Muscle layer of colon (tissue), 2 donors: ENCODE results near the gene NCKAP5.

Source experiments
- H3K27ac ChIP-seq: one replicate; pipeline ENCODE4 v1.7.0; 2013; ENCODE audit warnings: low read depth, mild to moderate bottlenecking, low read length, moderate library complexity
- H3K27me3 ChIP-seq, 2 donors: one replicate each; pipeline ENCODE4 v1.7.0; 2013; ENCODE audit warnings: low read length in 2 of 2, mild to moderate bottlenecking in 2 of 2; ENCODE audit not compliant: insufficient read depth in 2 of 2, control insufficient read depth in 1 of 2
- H3K36me3 ChIP-seq: one replicate; pipeline ENCODE4 v1.7.0; 2013; ENCODE audit warnings: mild to moderate bottlenecking, low read length; ENCODE audit not compliant: insufficient read depth
- H3K4me1 ChIP-seq: one replicate; pipeline ENCODE4 v1.7.0; 2013; ENCODE audit warnings: mild to moderate bottlenecking, low read length; ENCODE audit not compliant: insufficient read depth
- H3K4me3 ChIP-seq, 2 donors: one replicate each; pipeline ENCODE4 v1.7.0; 2013; ENCODE audit warnings: low read length in 2 of 2, low read depth in 1 of 2, mild to moderate bottlenecking in 1 of 2, moderate library complexity in 1 of 2
- H3K9ac ChIP-seq: one replicate; pipeline ENCODE4 v1.7.0; 2013; ENCODE audit warnings: low read length
- H3K9me3 ChIP-seq: one replicate; pipeline ENCODE4 v1.7.0; 2013; ENCODE audit warnings: mild to moderate bottlenecking, low read length
- donor health status: abdominal sarcoma.
- donor health status: Adenocarcinoma of cecum.

Gene NCKAP5

GRCh38 chr2:132670496-132671150 lies 897.6 kb downstream of the NCKAP5 start:
- H3K4me3 ChIP-seq, result peak overlapping the region; percentile 51 to 67
- no peak overlapping the region for H3K9ac ChIP-seq
- H3K4me1 ChIP-seq, result peaks cover 8% of the 10 kb centered on the region
- no peaks in the 10 kb centered on the region for H3K36me3 ChIP-seq
- H3K27ac ChIP-seq, result no peak overlapping the region
- no peaks in the 10 kb centered on the region for H3K9me3 ChIP-seq
- H3K27me3 ChIP-seq, result peaks cover 9 to 32% of the 10 kb centered on the region in 2 donors

GRCh38 chr2:132669908-132670495 lies 898.3 kb downstream of the NCKAP5 start, which contains the start of gene LYPD1:
TSS of gene LYPD1 (minus strand) at chr2:132670205. CDS start at chr2:132669932, 273 bp downstream.
- no peaks in the 10 kb centered on the region for H3K36me3 ChIP-seq
- peak within 1 kb of the TSS; percentile 51 to 67 for H3K4me3 ChIP-seq
- no peak within 1 kb of the TSS for H3K9ac ChIP-seq
- H3K27ac ChIP-seq, result no peak within 1 kb of the TSS
- H3K4me1 ChIP-seq, result peaks cover 8% of the 10 kb centered on the region
- H3K27me3 ChIP-seq, result peaks cover 9 to 32% of the 10 kb centered on the region in 2 donors
- H3K9me3 ChIP-seq, result no peaks in the 10 kb centered on the region

GRCh38 chr2:132668987-132669907 lies 899.0 kb downstream of the NCKAP5 start:
- H3K27me3 ChIP-seq, result peaks cover 9 to 32% of the 10 kb centered on the region in 2 donors
- H3K9ac ChIP-seq, result no peak overlapping the region
- H3K4me3 ChIP-seq, result peak overlapping the region in 1 of 2 donors; percentile 51
- no peaks in the 10 kb centered on the region for H3K9me3 ChIP-seq
- no peak overlapping the region for H3K27ac ChIP-seq
- H3K36me3 ChIP-seq, result no peaks in the 10 kb centered on the region
- H3K4me1 ChIP-seq, result peaks cover 8% of the 10 kb centered on the region

- H3K36me3 ChIP-seq, result no peaks in the 10 kb centered on the region
- peaks cover 8% of the 10 kb centered on the region for H3K4me1 ChIP-seq
- H3K9ac ChIP-seq, result no peak overlapping the region
- no peaks in the 10 kb centered on the region for H3K9me3 ChIP-seq
- H3K4me3 ChIP-seq, result no peak overlapping the region
- H3K27ac ChIP-seq, result no peak overlapping the region
- H3K27me3 ChIP-seq, result peaks cover 9 to 32% of the 10 kb centered on the region in 2 donors
Observed at GRCh38 chr2:132668189-132668823, 900.0 kb downstream of the NCKAP5 start.

- H3K9ac ChIP-seq, result no peak overlapping the region
- H3K4me3 ChIP-seq, result no peak overlapping the region
- peaks cover 8% of the 10 kb centered on the region for H3K4me1 ChIP-seq
- H3K27ac ChIP-seq, result no peak overlapping the region
- H3K36me3 ChIP-seq, result no peaks in the 10 kb centered on the region
- H3K27me3 ChIP-seq, result peaks cover 9 to 32% of the 10 kb centered on the region in 2 donors
- H3K9me3 ChIP-seq, result no peaks in the 10 kb centered on the region
Observed at GRCh38 chr2:132667706-132668105, 900.6 kb downstream of the NCKAP5 start.

GRCh38 chr2:132665401-132666140 lies 902.7 kb downstream of the NCKAP5 start:
- Histone ChIP-seq H3K36me3 (no peaks in the 10 kb centered on the region), H3K27me3 (peaks cover 9 to 25% of the 10 kb centered on the region in 2 donors), H3K9me3 (no peaks in the 10 kb centered on the region), H3K4me1 (peaks cover 8% of the 10 kb centered on the region), H3K27ac (no peak overlapping the region), H3K9ac (no peak overlapping the region), H3K4me3 (no peak overlapping the region)

- Histone ChIP-seq H3K4me1 (peaks cover under 1% of the 10 kb centered on the region), H3K27ac (no peak overlapping the region), H3K36me3 (no peaks in the 10 kb centered on the region), H3K9ac (no peak overlapping the region), H3K9me3 (no peaks in the 10 kb centered on the region), H3K27me3 (peaks cover 5 to 10% of the 10 kb centered on the region in 2 donors), H3K4me3 (no peak overlapping the region)
Observed at GRCh38 chr2:132664096-132664495, 904.2 kb downstream of the NCKAP5 start.

- Histone ChIP-seq H3K9ac (no peak overlapping the region), H3K36me3 (no peaks in the 10 kb centered on the region), H3K27ac (no peak overlapping the region), H3K9me3 (no peaks in the 10 kb centered on the region), H3K4me3 (no peak overlapping the region), H3K27me3 (no peaks in the 10 kb centered on the region), H3K4me1 (no peaks in the 10 kb centered on the region)
Observed at GRCh38 chr2:132662732-132663131, 905.5 kb downstream of the NCKAP5 start.

- Histone ChIP-seq H3K4me3 (no peak overlapping the region), H3K9ac (no peak overlapping the region), H3K36me3 (no peaks in the 10 kb centered on the region), H3K27me3 (no peaks in the 10 kb centered on the region), H3K9me3 (no peaks in the 10 kb centered on the region), H3K27ac (no peak overlapping the region), H3K4me1 (no peaks in the 10 kb centered on the region)
Observed at GRCh38 chr2:132659331-132659730, 908.9 kb downstream of the NCKAP5 start.

GRCh38 chr2:132656266-132656975 lies 911.8 kb downstream of the NCKAP5 start:
- H3K36me3 ChIP-seq, result no peaks in the 10 kb centered on the region
- no peak overlapping the region for H3K27ac ChIP-seq

More at GRCh38 chr2:132656266-132656975, 911.8 kb downstream of the NCKAP5 start:
- Histone ChIP-seq H3K9ac (no peak overlapping the region), H3K4me3 (no peak overlapping the region), H3K27me3 (no peaks in the 10 kb centered on the region), H3K4me1 (no peaks in the 10 kb centered on the region), H3K9me3 (no peaks in the 10 kb centered on the region)
